RWPE2 (cell line): Measurements from ENCODE around the gene PHF3.

ENCODE experiments used
- ATAC-seq: fragments of 200-7000 bp; cut with Tn5 transposase; 3 replicates; pipeline ENCODE4 v1.9.1; 2021; ENCODE audit warnings: low read depth
- DNase-seq: peaks from one replicate; pipeline ENCODE4 v3.0.0-alpha.2; 2020; ENCODE audit warnings: low spot score
- H3K27ac ChIP-seq: fragments of 450-650 bp; 2 replicates; pipeline ENCODE4 v1.5.1; 2017; ENCODE audit warnings: mild to moderate bottlenecking; ENCODE audit not compliant: poor library complexity, severe bottlenecking
- H3K27me3 ChIP-seq: fragments of 250-450 bp; sonication (Bioruptor Pico); 2 replicates; pipeline ENCODE4 v1.5.1; 2021; ENCODE audit warnings: mild to moderate bottlenecking, moderate library complexity; ENCODE audit not compliant: insufficient read depth, poor library complexity, severe bottlenecking
- H3K36me3 ChIP-seq: fragments of 250-450 bp; sonication (Bioruptor Pico); 2 replicates; pipeline ENCODE4 v1.5.1; 2020; ENCODE audit warnings: low read depth, mild to moderate bottlenecking, moderate library complexity
- H3K4me1 ChIP-seq: fragments of 250-450 bp; sonication (Bioruptor Pico); 2 replicates; pipeline ENCODE4 v1.5.1; 2021; ENCODE audit warnings: mild to moderate bottlenecking, moderate library complexity; ENCODE audit not compliant: insufficient read depth, poor library complexity, severe bottlenecking
- H3K4me3 ChIP-seq: fragments of 250-450 bp; sonication (Bioruptor Pico); 2 replicates; pipeline ENCODE4 v1.5.1; 2021; ENCODE audit warnings: mild to moderate bottlenecking, moderate library complexity; ENCODE audit not compliant: severe bottlenecking
- H3K9me3 ChIP-seq: fragments of 250-450 bp; sonication (Bioruptor Pico); 2 replicates; pipeline ENCODE4 v1.5.1; 2021; ENCODE audit warnings: mild to moderate bottlenecking, moderate library complexity; ENCODE audit not compliant: severe bottlenecking
- CTCF ChIP-seq: fragments of 450-650 bp; IDR thresholded peaks from one replicate; pipeline ENCODE4 v1.5.1; 2017; ENCODE audit warnings: mild to moderate bottlenecking, moderate library complexity; ENCODE audit not compliant: poor library complexity, severe bottlenecking

PHF3 gene

GRCh38 chr6:63661769-63662168 is 26.2 kb downstream of the PHF3 start:
- H3K27me3 ChIP-seq, result no peaks in the 10 kb centered on the region
- no peak for DNase-seq
- no peaks in the 10 kb centered on the region for H3K9me3 ChIP-seq
- no peak overlapping the region for H3K27ac ChIP-seq
- no peak overlapping the region for H3K4me3 ChIP-seq
- TF ChIP-seq CTCF, result no peak
- no peak for ATAC-seq
- H3K36me3 ChIP-seq, result no peaks in the 10 kb centered on the region
- peaks cover 11% of the 10 kb centered on the region for H3K4me1 ChIP-seq

GRCh38 chr6:63663147-63663955 is 27.7 kb downstream of the PHF3 start:
- TF ChIP-seq CTCF, result no peak
- Histone ChIP-seq H3K4me3 (no peak overlapping the region), H3K27me3 (no peaks in the 10 kb centered on the region), H3K27ac (peak overlapping the region; percentile 49), H3K4me1 (peaks cover 11% of the 10 kb centered on the region), H3K36me3 (no peaks in the 10 kb centered on the region), H3K9me3 (no peaks in the 10 kb centered on the region)
- DNase-seq (no peak), ATAC-seq (peak; percentile 94)

- H3K27ac ChIP-seq, result peak overlapping the region; percentile 49
- ATAC-seq (no peak), DNase-seq (no peak)
- H3K36me3 ChIP-seq, result no peaks in the 10 kb centered on the region
- H3K27me3 ChIP-seq, result no peaks in the 10 kb centered on the region
- H3K9me3 ChIP-seq, result no peaks in the 10 kb centered on the region
- no peak overlapping the region for H3K4me3 ChIP-seq
- peaks cover 11% of the 10 kb centered on the region for H3K4me1 ChIP-seq
- TF ChIP-seq CTCF, result no peak
Observed at GRCh38 chr6:63663956-63664281, 28.3 kb downstream of the PHF3 start.

DNA sequence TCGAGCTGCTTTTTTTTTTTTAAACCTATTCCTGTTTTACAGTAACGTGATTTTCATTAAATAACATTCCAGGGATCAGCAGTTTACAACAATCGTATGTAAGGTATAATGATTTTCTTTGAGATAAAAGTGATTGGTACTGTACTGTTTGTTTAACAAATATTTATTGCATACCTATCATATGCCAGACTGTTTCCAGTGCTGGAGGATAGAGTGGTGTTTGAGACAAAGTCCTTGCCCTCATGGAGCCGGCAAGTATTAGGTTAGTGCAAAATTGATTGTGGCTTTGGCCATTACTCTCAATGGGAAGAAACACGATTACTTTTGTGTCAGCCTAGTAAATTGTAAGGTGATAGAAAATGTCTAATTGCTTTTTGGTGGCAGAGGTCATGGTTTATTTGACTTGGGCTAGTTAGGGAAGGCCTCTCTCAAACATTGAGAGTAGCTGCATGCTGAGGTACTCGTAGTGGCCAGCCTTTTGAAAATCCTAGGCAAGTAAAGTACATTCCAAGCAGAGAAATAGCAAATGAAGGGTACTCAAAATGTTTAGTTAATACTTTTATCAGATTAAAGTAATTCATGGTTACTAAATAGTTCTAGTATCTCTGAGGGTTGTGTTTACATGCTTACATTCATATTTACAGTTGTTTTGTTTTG is 35.6 kb downstream of the PHF3 start:
- no peak for DNase-seq
- Histone ChIP-seq H3K4me3 (no peak overlapping the region), H3K4me1 (no peaks in the 10 kb centered on the region), H3K27ac (no peak overlapping the region), H3K27me3 (no peaks in the 10 kb centered on the region), H3K9me3 (no peaks in the 10 kb centered on the region), H3K36me3 (peaks cover 9% of the 10 kb centered on the region)
- no peak for ATAC-seq
- no peak for TF ChIP-seq CTCF
